ENCODE data around the gene MEAK7.

MEAK7 gene

GRCh38 chr16:84511831-84512230 is 7.4 kb upstream of the MEAK7 start:
- DNase-seq (ENCODE audit: low read depth) = no peak

- DNase-seq (ENCODE audit: low read depth) = peak; percentile 75
Measured at GRCh38 chr16:84511180-84511800, 6.8 kb upstream of the MEAK7 start.

- DNase-seq (ENCODE audit: low read depth) = no peak
Measured at GRCh38 chr16:84509032-84509950, 4.8 kb upstream of the MEAK7 start.

DNA sequence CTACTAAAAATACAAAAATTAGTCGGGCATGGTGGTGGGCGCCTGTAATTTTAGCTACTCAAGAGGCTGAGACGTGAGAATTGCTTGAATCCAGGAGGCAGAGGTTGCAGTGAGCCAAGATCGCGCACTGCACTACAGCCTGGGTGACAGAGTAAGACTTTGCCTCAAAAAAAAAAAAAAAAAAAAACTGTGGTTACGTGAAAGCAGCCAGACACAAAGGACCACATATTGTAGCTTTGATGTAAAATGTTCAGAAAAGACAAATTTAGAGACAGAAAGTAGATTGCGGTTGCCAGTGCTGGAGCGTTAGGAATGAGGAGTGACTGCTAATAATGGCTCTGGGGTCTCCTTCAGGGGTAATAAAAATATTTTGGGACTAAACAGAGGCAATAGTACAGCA is 4.0 kb upstream of the MEAK7 start:
- DNase-seq (ENCODE audit: low read depth) = no peak

DNA sequence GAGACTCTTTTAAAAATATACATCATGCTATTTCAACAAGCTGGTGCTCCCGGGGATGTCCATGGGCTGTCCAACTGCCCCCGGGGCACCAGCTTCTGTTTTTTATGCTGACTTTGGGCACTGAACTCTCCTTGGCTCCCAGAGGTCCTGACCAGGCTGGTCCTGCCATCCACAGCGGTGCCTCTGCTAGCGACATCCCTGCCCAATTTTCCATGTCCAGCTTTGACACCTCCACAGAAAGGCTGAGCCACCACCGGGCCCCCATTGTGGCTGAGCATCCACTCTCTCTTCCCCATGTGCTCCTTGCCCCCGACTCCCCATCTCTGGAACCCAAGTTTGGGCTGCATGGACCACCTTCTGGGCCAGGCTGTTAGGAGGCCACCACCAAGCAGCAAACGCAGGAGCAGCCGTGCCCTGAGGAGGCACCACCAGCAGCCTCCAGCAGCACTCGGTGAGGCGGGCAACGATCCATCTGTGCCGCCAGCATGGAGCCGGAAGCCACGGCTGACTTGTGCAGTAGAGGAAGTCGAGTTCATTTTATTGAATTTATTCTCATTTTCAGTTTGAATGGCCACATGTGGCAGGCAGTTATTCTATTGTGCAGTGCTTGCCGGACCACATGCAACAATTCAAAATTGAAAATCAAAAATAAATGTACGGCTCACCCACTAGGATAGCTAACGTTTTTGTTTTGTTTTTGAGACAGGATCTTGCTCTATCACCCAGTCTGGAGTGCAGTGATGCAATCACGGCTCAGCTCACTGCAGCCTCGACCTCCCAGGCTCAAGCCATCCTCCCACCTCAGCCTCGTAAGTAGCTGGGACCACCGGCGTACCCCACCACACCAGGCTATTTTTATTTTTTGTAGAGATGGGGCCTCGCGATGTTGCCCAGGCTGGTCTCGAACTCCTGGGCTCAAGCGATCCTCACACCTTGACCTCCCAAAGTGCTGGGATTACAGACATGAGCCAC is 2.8 kb upstream of the MEAK7 start:
- no peak for DNase-seq (ENCODE audit: low read depth)

GRCh38 chr16:84505249-84506187 is 1.1 kb upstream of the MEAK7 start:
- DNase-seq (ENCODE audit: low read depth) = no peak

- DNase-seq (ENCODE audit: low read depth) = no peak
Measured at GRCh38 chr16:84503751-84504395, 586 bp downstream of the MEAK7 start.

GRCh38 chr16:84502581-84502980 is 1.9 kb downstream of the MEAK7 start:
- DNase-seq (ENCODE audit: low read depth) = no peak

DNA sequence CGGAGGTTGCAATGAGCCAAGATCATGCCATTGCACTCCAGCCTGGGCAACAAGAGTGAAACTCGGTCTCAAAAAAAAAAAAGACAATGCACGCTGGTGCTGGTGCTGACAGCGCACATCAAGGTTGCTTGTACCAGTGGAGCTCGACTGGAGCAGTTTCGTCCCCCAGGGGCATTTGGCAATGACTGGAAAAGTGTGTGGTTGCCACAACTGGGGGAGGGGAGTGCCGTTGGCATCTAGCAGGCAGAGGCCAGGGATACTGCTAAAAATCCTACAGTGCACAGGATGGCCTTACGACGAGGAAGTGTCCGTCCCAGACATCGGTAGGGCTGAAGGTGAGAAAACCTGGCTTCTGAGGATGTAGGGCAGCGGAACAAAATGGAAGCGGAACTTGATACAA is 2.4 kb downstream of the MEAK7 start:
- DNase-seq (ENCODE audit: low read depth) = no peak

- no peak for DNase-seq (ENCODE audit: low read depth)
Measured at GRCh38 chr16:84501077-84501735, 3.3 kb downstream of the MEAK7 start.

DNA sequence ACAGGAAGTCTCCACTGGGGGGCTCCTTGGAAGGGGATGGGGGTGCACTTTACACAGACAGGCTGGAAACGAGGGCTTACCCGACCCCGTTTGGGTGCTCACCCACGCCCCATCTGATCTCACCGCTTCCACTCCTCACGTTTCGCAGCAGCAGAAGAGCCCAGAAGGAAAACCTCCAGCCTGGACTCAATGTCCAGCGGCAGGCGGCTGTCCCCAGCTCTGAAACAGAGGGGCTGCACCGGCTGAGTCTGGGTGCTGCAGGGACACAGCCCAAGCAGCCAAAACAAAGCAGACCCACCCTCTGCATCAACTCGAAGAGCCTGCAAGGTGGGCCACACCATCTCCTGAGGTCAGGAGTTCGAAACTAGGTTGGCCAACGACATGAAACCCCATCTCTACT is 3.9 kb downstream of the MEAK7 start:
- no peak for DNase-seq (ENCODE audit: low read depth)

- no peak for DNase-seq (ENCODE audit: low read depth)
Measured at GRCh38 chr16:84499638-84500037, 4.8 kb downstream of the MEAK7 start.

- no peak for DNase-seq (ENCODE audit: low read depth)
Measured at GRCh38 chr16:84498859-84499620, 5.4 kb downstream of the MEAK7 start.

DNA sequence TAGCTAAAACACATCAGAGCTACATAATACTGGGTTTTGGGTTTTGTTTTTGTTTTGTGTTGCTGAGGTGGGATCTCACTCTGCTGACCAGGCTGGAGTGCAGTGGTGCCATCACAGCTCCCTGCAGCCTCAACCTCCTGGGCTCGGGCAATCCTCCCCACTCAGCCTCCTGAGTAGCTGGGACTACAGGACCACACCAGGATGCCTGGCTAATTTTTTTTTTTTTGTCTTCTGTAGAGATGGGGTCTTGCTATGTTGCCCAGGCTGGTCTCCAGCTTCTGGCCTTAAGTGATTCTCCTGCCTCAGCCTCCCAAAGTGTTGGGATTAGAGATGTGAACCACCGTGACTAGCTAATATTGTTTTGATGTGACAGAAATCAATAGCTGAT is 6.2 kb downstream of the MEAK7 start:
- no peak for DNase-seq (ENCODE audit: low read depth)

DNA sequence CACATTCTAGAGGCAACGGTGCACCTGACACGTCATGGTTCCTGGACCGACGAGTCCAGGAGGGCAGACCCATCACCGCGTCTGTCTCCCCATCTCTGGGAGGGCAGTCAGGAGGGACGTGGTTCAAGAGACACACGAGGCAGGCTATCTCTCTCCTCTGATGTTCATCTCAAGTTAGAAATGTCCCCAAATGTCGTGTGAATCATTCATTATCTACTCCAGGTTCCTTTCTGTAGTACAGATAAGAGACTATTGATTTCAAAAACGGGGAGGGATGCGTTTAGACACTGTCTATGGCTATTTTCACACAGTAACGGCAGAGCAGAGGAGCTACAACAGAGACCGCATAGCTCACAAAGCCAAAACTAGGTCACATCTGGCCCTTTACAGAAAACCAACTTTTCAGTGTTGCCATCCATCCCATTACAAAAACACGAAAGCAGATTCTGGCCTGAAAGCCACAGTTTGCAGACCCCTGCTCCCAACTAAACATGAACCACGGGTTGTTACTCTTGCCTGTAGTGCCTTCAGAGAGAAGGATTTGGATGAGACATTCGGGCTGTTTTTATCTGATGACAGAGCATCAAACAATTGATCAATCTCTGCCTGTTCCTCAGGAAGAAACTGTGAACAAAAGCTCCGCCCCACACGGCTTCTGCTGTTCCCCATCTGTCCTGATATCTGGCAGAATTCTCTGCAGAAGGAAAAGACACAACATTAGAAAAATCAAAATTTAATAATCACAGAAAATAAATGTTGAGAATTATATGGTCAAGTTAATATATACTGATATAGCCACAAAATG is 6.8 kb downstream of the MEAK7 start:
- DNase-seq (ENCODE audit: low read depth) = no peak

DNA sequence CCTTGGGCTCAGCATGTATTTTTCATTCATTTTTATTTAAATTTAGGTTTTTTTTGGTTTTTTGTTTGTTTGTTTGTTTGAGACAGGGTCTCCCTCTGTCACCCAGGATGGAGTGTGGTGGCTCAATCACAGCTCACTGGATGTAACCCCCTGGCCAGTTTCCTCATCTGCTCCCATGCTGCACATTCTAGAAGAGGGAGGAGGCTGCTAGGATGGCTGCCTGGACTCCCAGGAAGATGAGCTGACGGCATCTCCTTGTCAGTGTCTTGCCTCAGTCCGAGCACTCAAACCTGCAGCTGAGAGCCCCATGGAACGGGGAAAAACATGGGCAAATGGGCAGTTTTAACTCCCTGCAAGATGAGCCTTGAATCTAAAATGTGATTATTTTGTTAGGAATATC is 7.5 kb downstream of the MEAK7 start:
- DNase-seq (ENCODE audit: low read depth) = no peak

GRCh38 chr16:84495506-84495905 is 9.0 kb downstream of the MEAK7 start:
- no peak for DNase-seq (ENCODE audit: low read depth)

GRCh38 chr16:84489131-84489530 is 15.3 kb downstream of the MEAK7 start:
- DNase-seq (ENCODE audit: low read depth) = no peak

- DNase-seq (ENCODE audit: low read depth) = no peak
Measured at GRCh38 chr16:84487358-84487757, 17.1 kb downstream of the MEAK7 start.

Measured in activated gamma-delta T cell treated with anti-CD3 and anti-CD28 coated beads, Interleukin-2, amount 50 U/mL, for 16 hours (primary cell).